WTC11 (cell line): ENCODE results near the gene FAM3D. TPM values are rescaled to one million over a fixed set of nuclear protein-coding genes. Genes with fewer than 3 reads are reported as not detected.

Experiments used
- ATAC-seq: fragments of 200-7000 bp; cut with Tn5 transposase; 2 replicates; pipeline ENCODE4 v1.10.0; 2021; ENCODE audit warnings: mild to moderate bottlenecking, moderate library complexity
- CTCF ChIA-PET: fragments of 300-600 bp; sonication (Branson Sonifier 250); formaldehyde crosslinking; loops from one replicate; lab custom pipeline; 2021; ENCODE audit warnings: antibody characterized with exemption; lab: Charles Lee
- POLR2A ChIA-PET: fragments of 350-600 bp; sonication (Branson Sonifier 250); formaldehyde crosslinking; loops from one replicate; lab custom pipeline; 2021; ENCODE audit warnings: antibody characterized with exemption; lab: Charles Lee
- DNase-seq: peaks from one replicate; pipeline ENCODE4 v3.0.0; 2021; ENCODE audit warnings: low spot score
- H3K27ac Mint-ChIP-seq: 2 replicates; pipeline ENCODE4 v1.8.0; 2021; ENCODE audit warnings: mixed read lengths
- H3K27me3 Mint-ChIP-seq: 2 replicates; pipeline ENCODE4 v1.8.0; 2021; ENCODE audit warnings: low read depth, mild to moderate bottlenecking, moderate library complexity, mixed read lengths
- H3K36me3 Mint-ChIP-seq: 2 replicates; pipeline ENCODE4 v1.8.0; 2021; ENCODE audit warnings: mixed read lengths
- H3K4me1 Mint-ChIP-seq: 2 replicates; pipeline ENCODE4 v1.8.0; 2022; ENCODE audit warnings: mixed read lengths
- H3K4me3 Mint-ChIP-seq: 2 replicates; pipeline ENCODE4 v1.8.0; 2021; ENCODE audit warnings: mild to moderate bottlenecking, moderate library complexity, mixed read lengths
- H3K9me3 Mint-ChIP-seq: 2 replicates; pipeline ENCODE4 v1.8.0; 2021; ENCODE audit warnings: mixed read lengths
- ESRRA ChIP-seq: sonication (generic); formaldehyde crosslinking; IDR thresholded peaks from 2 replicates; pipeline ENCODE4 v1.8.1; 2022; ENCODE audit warnings: mild to moderate bottlenecking, missing genetic modification reagents, borderline replicate concordance
- FOXK1 ChIP-seq: sonication (generic); formaldehyde crosslinking; IDR thresholded peaks from 2 replicates; pipeline ENCODE4 v1.8.0; 2022; ENCODE audit warnings: mild to moderate bottlenecking, moderate library complexity, missing genetic modification reagents
- HMGA2 ChIP-seq: fragments of 250-450 bp; sonication (Bioruptor Pico); IDR thresholded peaks from 2 replicates; pipeline ENCODE4 v1.4.0; 2021; ENCODE audit warnings: mild to moderate bottlenecking, moderate library complexity
- JUN ChIP-seq: sonication (generic); formaldehyde crosslinking; IDR thresholded peaks from 2 replicates; pipeline ENCODE4 v1.8.0; 2023; ENCODE audit warnings: mild to moderate bottlenecking, missing genetic modification reagents
- MYBL2 ChIP-seq: sonication (generic); formaldehyde crosslinking; IDR thresholded peaks from 2 replicates; pipeline ENCODE4 v1.8.1; 2023; ENCODE audit warnings: mild to moderate bottlenecking, moderate library complexity, missing genetic modification reagents
- NR3C1 ChIP-seq: sonication (generic); formaldehyde crosslinking; conservative IDR thresholded peaks from 2 replicates; pipeline ENCODE4 v1.8.1; 2023; ENCODE audit warnings: low read depth, mild to moderate bottlenecking, missing genetic modification reagents
- PRRX2 ChIP-seq: fragments of 250-450 bp; sonication (Bioruptor Pico); IDR thresholded peaks from 2 replicates; pipeline ENCODE4 v1.8.0; 2021; ENCODE audit warnings: mild to moderate bottlenecking
- RELA ChIP-seq: sonication (generic); formaldehyde crosslinking; IDR thresholded peaks from 2 replicates; pipeline ENCODE4 v1.8.1; 2022; ENCODE audit warnings: missing genetic modification reagents, mild to moderate bottlenecking, borderline replicate concordance
- SMAD3 ChIP-seq: sonication (generic); formaldehyde crosslinking; IDR thresholded peaks from 2 replicates; pipeline ENCODE4 v1.8.0; 2022; ENCODE audit warnings: missing genetic modification reagents, mild to moderate bottlenecking, borderline replicate concordance
- SMAD4 ChIP-seq: sonication (generic); formaldehyde crosslinking; IDR thresholded peaks from 2 replicates; pipeline ENCODE4 v1.8.0; 2022; ENCODE audit warnings: mild to moderate bottlenecking, missing genetic modification reagents
- TCF7 ChIP-seq: sonication (generic); formaldehyde crosslinking; IDR thresholded peaks from 2 replicates; pipeline ENCODE4 v1.8.0; 2022; ENCODE audit warnings: mild to moderate bottlenecking, low read depth, missing genetic modification reagents, moderate library complexity
- ZBTB21 ChIP-seq: sonication (generic); formaldehyde crosslinking; IDR thresholded peaks from 2 replicates; pipeline ENCODE4 v1.8.1; 2023; ENCODE audit warnings: mild to moderate bottlenecking, missing genetic modification reagents, borderline replicate concordance
- ZNF317 ChIP-seq: sonication (generic); formaldehyde crosslinking; IDR thresholded peaks from 2 replicates; pipeline ENCODE4 v1.8.1; 2023; ENCODE audit warnings: low read depth, mild to moderate bottlenecking, moderate library complexity, missing genetic modification reagents, borderline replicate concordance
- ZNF396 ChIP-seq: fragments of 250-450 bp; sonication (Bioruptor Pico); IDR thresholded peaks from 2 replicates; pipeline ENCODE4 v1.8.0; 2021; ENCODE audit warnings: mild to moderate bottlenecking, moderate library complexity, borderline replicate concordance
- ZNF423 ChIP-seq: fragments of 250-450 bp; sonication (Bioruptor Pico); IDR thresholded peaks from 2 replicates; pipeline ENCODE4 v2.1.2; 2022; ENCODE audit warnings: mild to moderate bottlenecking, moderate library complexity
- ZNF671 ChIP-seq: fragments of 250-450 bp; sonication (Bioruptor Pico); IDR thresholded peaks from 2 replicates; pipeline ENCODE4 v1.8.0; 2021; ENCODE audit warnings: mild to moderate bottlenecking
- total RNA-seq: library from RNA; stranded (reverse); gene quantifications from 3 replicates; pipeline ENCODE4 v1.2.3, GENCODE V29; 2021
- TF ChIP-seq, protein P1 (sequence below): sonication (generic); formaldehyde crosslinking; IDR thresholded peaks from 2 replicates; pipeline ENCODE4 v1.8.1; 2023; ENCODE audit warnings: mild to moderate bottlenecking, missing genetic modification reagents, moderate library complexity
- TF ChIP-seq, protein P2 (sequence below): sonication (generic); formaldehyde crosslinking; IDR thresholded peaks from 2 replicates; pipeline ENCODE4 v1.8.0; 2022; ENCODE audit warnings: missing genetic modification reagents
- TF ChIP-seq, protein P3 (sequence below): fragments of 200-600 bp; IDR thresholded peaks from 2 replicates; pipeline ENCODE4 v1.8.0; 2022; ENCODE audit warnings: antibody characterized with exemption
- TF ChIP-seq, protein P4 (sequence below): sonication (generic); formaldehyde crosslinking; IDR thresholded peaks from 2 replicates; pipeline ENCODE4 v1.8.1; 2023; ENCODE audit warnings: mild to moderate bottlenecking, missing genetic modification reagents
- TF ChIP-seq, protein P5 (sequence below): fragments of 250-450 bp; sonication (Bioruptor Pico); IDR thresholded peaks from 2 replicates; pipeline ENCODE4 v2.1.2; 2022; ENCODE audit warnings: mild to moderate bottlenecking, moderate library complexity
- TF ChIP-seq, protein P6 (sequence below): sonication (generic); formaldehyde crosslinking; IDR thresholded peaks from 2 replicates; pipeline ENCODE4 v1.8.1; 2022; ENCODE audit warnings: missing genetic modification reagents, borderline replicate concordance

Gene FAM3D
- total RNA-seq, 1 experiment from 2014 or later = 0.66 TPM

DNA sequence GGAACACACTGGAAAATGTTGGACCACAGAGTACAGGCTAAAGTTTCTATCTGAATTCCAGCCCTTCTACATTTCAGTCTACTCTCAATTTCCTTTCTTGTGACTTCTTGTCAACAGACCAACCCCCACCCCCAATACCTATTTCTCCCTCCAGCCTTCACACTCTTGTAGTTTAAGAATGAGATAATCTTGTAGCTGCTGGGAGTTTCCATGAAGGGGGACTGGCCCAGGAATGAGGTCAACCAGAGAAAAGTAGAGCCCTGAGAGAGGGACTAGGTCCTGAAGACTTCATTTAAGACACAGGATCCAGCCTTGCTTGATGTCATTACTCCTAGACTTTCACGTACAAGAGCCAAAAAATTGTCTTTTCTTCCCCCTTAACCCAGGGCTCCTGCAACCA, 59.9 kb downstream of the FAM3D start:
- Mint-ChIP-seq H3K9me3 (peaks cover 5% of the 10 kb centered on the region; the same call in 1 of the 2 replicates), H3K36me3 (no peaks in the 10 kb centered on the region), H3K4me3 (no peak overlapping the region), H3K27me3 (peaks cover 2% of the 10 kb centered on the region; the same call in 1 of the 2 replicates)
- DNase-seq = no peak
- TF ChIP-seq, protein P1, sequence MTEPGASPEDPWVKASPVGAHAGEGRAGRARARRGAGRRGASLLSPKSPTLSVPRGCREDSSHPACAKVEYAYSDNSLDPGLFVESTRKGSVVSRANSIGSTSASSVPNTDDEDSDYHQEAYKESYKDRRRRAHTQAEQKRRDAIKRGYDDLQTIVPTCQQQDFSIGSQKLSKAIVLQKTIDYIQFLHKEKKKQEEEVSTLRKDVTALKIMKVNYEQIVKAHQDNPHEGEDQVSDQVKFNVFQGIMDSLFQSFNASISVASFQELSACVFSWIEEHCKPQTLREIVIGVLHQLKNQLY (CRISPR knock-in tag) = no peak
- TF ChIP-seq, protein P2, sequence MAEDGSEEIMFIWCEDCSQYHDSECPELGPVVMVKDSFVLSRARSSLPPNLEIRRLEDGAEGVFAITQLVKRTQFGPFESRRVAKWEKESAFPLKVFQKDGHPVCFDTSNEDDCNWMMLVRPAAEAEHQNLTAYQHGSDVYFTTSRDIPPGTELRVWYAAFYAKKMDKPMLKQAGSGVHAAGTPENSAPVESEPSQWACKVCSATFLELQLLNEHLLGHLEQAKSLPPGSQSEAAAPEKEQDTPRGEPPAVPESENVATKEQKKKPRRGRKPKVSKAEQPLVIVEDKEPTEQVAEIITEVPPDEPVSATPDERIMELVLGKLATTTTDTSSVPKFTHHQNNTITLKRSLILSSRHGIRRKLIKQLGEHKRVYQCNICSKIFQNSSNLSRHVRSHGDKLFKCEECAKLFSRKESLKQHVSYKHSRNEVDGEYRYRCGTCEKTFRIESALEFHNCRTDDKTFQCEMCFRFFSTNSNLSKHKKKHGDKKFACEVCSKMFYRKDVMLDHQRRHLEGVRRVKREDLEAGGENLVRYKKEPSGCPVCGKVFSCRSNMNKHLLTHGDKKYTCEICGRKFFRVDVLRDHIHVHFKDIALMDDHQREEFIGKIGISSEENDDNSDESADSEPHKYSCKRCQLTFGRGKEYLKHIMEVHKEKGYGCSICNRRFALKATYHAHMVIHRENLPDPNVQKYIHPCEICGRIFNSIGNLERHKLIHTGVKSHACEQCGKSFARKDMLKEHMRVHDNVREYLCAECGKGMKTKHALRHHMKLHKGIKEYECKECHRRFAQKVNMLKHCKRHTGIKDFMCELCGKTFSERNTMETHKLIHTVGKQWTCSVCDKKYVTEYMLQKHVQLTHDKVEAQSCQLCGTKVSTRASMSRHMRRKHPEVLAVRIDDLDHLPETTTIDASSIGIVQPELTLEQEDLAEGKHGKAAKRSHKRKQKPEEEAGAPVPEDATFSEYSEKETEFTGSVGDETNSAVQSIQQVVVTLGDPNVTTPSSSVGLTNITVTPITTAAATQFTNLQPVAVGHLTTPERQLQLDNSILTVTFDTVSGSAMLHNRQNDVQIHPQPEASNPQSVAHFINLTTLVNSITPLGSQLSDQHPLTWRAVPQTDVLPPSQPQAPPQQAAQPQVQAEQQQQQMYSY (CRISPR knock-in tag) = no peak
- TF ChIP-seq TCF7 (no peak), NR3C1 (CRISPR knock-in tag) (no peak), FOXK1 (CRISPR knock-in tag) (no peak), ZNF317 (CRISPR knock-in tag) (no peak)
- TF ChIP-seq, protein P3, sequence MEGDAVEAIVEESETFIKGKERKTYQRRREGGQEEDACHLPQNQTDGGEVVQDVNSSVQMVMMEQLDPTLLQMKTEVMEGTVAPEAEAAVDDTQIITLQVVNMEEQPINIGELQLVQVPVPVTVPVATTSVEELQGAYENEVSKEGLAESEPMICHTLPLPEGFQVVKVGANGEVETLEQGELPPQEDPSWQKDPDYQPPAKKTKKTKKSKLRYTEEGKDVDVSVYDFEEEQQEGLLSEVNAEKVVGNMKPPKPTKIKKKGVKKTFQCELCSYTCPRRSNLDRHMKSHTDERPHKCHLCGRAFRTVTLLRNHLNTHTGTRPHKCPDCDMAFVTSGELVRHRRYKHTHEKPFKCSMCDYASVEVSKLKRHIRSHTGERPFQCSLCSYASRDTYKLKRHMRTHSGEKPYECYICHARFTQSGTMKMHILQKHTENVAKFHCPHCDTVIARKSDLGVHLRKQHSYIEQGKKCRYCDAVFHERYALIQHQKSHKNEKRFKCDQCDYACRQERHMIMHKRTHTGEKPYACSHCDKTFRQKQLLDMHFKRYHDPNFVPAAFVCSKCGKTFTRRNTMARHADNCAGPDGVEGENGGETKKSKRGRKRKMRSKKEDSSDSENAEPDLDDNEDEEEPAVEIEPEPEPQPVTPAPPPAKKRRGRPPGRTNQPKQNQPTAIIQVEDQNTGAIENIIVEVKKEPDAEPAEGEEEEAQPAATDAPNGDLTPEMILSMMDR = no peak
- TF ChIP-seq, all 79 proteins: peak for 0
- POLR2A ChIA-PET = no interaction called here
- CTCF ChIA-PET = interaction anchor here (1.0 to 1.2 kb wide), 3 partner anchors 9 to 300 kb away, joined by 3 read pairs; partner anchors contain the start of genes HTD2 and RPP14
- Mint-ChIP-seq H3K4me1 (peaks cover 2% of the 10 kb centered on the region; the same call in 1 of the 2 replicates), H3K27ac (no peak overlapping the region)
- no peak for ATAC-seq

DNA sequence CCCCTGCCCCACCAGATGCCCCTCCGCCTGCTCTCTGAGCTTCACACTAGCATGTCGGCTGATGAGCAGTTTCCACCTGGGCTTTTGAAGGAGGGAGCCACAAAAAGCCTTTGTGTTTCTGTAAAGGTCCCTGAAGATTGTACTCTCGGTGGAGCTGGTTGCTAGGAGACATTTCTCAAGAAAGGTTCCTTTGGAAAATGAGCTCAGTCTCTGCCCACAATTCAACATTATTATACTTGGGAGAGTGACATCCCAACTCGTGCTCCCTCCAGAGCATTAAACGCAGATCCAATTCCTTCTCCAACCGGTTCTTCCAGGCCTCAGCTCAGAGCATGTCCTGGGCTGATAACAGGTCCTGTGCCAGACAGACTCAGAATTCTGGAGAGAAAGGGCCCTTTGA, 62.5 kb downstream of the FAM3D start:
- Mint-ChIP-seq H3K27me3 (peaks cover 2% of the 10 kb centered on the region; the same call in 1 of the 2 replicates), H3K27ac (no peak overlapping the region), H3K9me3 (peaks cover 5% of the 10 kb centered on the region; the same call in 1 of the 2 replicates), H3K36me3 (no peaks in the 10 kb centered on the region), H3K4me1 (peaks cover 3% of the 10 kb centered on the region; the same call in 1 of the 2 replicates), H3K4me3 (no peak overlapping the region)
- ChIA-PET CTCF (interaction anchor here (1.1 to 2.2 kb wide), 3 partner anchors 23 to 35 kb away, joined by 3 to 5 read pairs (median 5); no protein-coding TSS in a partner anchor), POLR2A (no interaction called here)
- DNase-seq (no peak), ATAC-seq (no peak)
- TF ChIP-seq ZNF423 (CRISPR knock-in tag) (no peak), ZBTB21 (CRISPR knock-in tag) (no peak), ZNF671 (CRISPR knock-in tag) (no peak), RELA (CRISPR knock-in tag) (no peak), ZNF396 (CRISPR knock-in tag) (no peak), HMGA2 (CRISPR knock-in tag) (no peak)
- TF ChIP-seq, protein P4, sequence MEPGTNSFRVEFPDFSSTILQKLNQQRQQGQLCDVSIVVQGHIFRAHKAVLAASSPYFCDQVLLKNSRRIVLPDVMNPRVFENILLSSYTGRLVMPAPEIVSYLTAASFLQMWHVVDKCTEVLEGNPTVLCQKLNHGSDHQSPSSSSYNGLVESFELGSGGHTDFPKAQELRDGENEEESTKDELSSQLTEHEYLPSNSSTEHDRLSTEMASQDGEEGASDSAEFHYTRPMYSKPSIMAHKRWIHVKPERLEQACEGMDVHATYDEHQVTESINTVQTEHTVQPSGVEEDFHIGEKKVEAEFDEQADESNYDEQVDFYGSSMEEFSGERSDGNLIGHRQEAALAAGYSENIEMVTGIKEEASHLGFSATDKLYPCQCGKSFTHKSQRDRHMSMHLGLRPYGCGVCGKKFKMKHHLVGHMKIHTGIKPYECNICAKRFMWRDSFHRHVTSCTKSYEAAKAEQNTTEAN (CRISPR knock-in tag) = no peak
- TF ChIP-seq, all 79 proteins: peak for 0

DNA sequence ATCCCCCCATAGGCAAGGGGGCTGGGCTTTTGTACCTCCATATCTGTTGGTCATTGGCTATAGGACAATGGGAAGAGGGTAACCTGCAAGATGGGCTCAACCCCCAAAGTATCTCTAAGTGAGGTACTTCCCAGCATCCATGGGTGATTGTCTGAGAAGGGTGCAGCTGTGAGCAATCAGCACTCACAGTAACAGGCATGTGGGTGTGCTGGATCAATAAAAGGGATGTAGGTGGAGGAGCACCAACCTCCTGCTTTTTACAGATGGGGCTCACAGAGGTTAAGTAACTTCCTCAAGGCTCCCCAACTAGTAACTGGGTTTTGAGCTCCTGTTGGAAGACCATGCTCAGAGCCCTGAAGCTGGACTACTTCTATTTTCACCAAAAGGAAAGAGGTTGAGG, 63.0 kb downstream of the FAM3D start:
- no peak overlapping the region for H3K4me3 Mint-ChIP-seq
- CTCF ChIA-PET = interaction anchor here (1.1 to 2.2 kb wide), 3 partner anchors 22 to 35 kb away, joined by 3 to 5 read pairs (median 5); no protein-coding TSS in a partner anchor
- peaks cover 3% of the 10 kb centered on the region; the same call in 1 of the 2 replicates for H3K4me1 Mint-ChIP-seq
- no peaks in the 10 kb centered on the region for H3K36me3 Mint-ChIP-seq
- no peak overlapping the region for H3K27ac Mint-ChIP-seq
- TF ChIP-seq ESRRA (CRISPR knock-in tag) = no peak
- TF ChIP-seq SMAD4 (CRISPR knock-in tag) = no peak
- TF ChIP-seq, protein P5, sequence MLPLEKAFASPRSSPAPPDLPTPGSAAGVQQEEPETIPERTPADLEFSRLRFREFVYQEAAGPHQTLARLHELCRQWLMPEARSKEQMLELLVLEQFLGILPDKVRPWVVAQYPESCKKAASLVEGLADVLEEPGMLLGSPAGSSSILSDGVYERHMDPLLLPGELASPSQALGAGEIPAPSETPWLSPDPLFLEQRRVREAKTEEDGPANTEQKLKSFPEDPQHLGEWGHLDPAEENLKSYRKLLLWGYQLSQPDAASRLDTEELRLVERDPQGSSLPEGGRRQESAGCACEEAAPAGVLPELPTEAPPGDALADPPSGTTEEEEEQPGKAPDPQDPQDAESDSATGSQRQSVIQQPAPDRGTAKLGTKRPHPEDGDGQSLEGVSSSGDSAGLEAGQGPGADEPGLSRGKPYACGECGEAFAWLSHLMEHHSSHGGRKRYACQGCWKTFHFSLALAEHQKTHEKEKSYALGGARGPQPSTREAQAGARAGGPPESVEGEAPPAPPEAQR (CRISPR knock-in tag) = no peak
- TF ChIP-seq PRRX2 (CRISPR knock-in tag) = no peak
- TF ChIP-seq SMAD3 (CRISPR knock-in tag) = no peak
- TF ChIP-seq MYBL2 (CRISPR knock-in tag) = no peak
- no peak for TF ChIP-seq RELA (CRISPR knock-in tag)
- TF ChIP-seq JUN (CRISPR knock-in tag) = no peak
- TF ChIP-seq, protein P6, sequence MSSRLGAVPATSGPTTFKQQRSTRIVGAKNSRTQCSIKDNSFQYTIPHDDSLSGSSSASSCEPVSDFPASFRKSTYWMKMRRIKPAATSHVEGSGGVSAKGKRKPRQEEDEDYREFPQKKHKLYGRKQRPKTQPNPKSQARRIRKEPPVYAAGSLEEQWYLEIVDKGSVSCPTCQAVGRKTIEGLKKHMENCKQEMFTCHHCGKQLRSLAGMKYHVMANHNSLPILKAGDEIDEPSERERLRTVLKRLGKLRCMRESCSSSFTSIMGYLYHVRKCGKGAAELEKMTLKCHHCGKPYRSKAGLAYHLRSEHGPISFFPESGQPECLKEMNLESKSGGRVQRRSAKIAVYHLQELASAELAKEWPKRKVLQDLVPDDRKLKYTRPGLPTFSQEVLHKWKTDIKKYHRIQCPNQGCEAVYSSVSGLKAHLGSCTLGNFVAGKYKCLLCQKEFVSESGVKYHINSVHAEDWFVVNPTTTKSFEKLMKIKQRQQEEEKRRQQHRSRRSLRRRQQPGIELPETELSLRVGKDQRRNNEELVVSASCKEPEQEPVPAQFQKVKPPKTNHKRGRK (CRISPR knock-in tag) = no peak
- TF ChIP-seq, all 79 proteins: peak for 0
- H3K27me3 Mint-ChIP-seq = peaks cover 2% of the 10 kb centered on the region; the same call in 1 of the 2 replicates
- no peak for DNase-seq
- POLR2A ChIA-PET = no interaction called here
- H3K9me3 Mint-ChIP-seq = peaks cover 5% of the 10 kb centered on the region; the same call in 1 of the 2 replicates
- no peak for ATAC-seq
